SU-DHL-6 (cell line): ENCODE measurements around the gene CLEC16A.

ENCODE experiments used
- H2AFZ ChIP-seq: fragments of 200-600 bp; sonication (generic); 2 replicates; pipeline ENCODE4 v1.6.1; 2014; ENCODE audit warnings: low read depth, mild to moderate bottlenecking, moderate library complexity, mixed read lengths, antibody characterized with exemption, low read length; ENCODE audit not compliant: severe bottlenecking
- H3F3A ChIP-seq: fragments of 200-600 bp; shearing (Covaris generic); 2 replicates; pipeline ENCODE4 v1.6.0; 2016; ENCODE audit warnings: antibody characterized with exemption, mild to moderate bottlenecking; ENCODE audit not compliant: insufficient read depth
- H3K27ac ChIP-seq: fragments of 200-600 bp; sonication (generic); 2 replicates; pipeline ENCODE4 v1.5.1; 2016; ENCODE audit warnings: low read depth, mild to moderate bottlenecking, low read length, moderate library complexity, mixed read lengths
- H3K27me3 ChIP-seq: fragments of 200-600 bp; sonication (generic), shearing (Covaris generic); 2 replicates; pipeline ENCODE4 v1.6.0; 2014; ENCODE audit warnings: mild to moderate bottlenecking, low read length
- H3K36me3 ChIP-seq: fragments of 200-600 bp; sonication (generic); 2 replicates; pipeline ENCODE4 v1.6.1; 2014; ENCODE audit warnings: mild to moderate bottlenecking, low read length, mixed read lengths
- H3K4me2 ChIP-seq: fragments of 300-600, 200-600 bp; shearing (Covaris generic), sonication (generic); 2 replicates; pipeline ENCODE4 v1.6.0; 2014; ENCODE audit warnings: low read length, low read depth, mild to moderate bottlenecking; ENCODE audit not compliant: poor library complexity, severe bottlenecking
- H3K4me3 ChIP-seq: fragments of 200-600 bp; sonication (generic); 2 replicates; pipeline ENCODE4 v1.5.1; 2014; ENCODE audit warnings: antibody characterized with exemption, low read length, mild to moderate bottlenecking, mixed read lengths; ENCODE audit not compliant: insufficient read depth, poor library complexity, severe bottlenecking
- H3K79me2 ChIP-seq: fragments of 200-600 bp; sonication (generic); 2 replicates; pipeline ENCODE4 v1.6.1; 2014; ENCODE audit warnings: mild to moderate bottlenecking, low read length, moderate library complexity; ENCODE audit not compliant: insufficient read depth
- H3K9ac ChIP-seq: fragments of 200-600 bp; sonication (generic); 2 replicates; pipeline ENCODE4 v1.7.0; 2014; ENCODE audit warnings: mild to moderate bottlenecking, low read length
- H3K9me2 ChIP-seq: fragments of 200-600 bp; sonication (generic); replicated peaks from 2 replicates; pipeline ENCODE4 v1.6.1; 2014; ENCODE audit warnings: low read length; ENCODE audit not compliant: insufficient read depth
- H3K9me3 ChIP-seq: fragments of 200-600 bp; sonication (generic); 2 replicates; pipeline ENCODE4 v1.6.1; 2014; ENCODE audit warnings: low read length, mixed read lengths; ENCODE audit not compliant: insufficient read depth
- H4K20me1 ChIP-seq: fragments of 200-600 bp; sonication (generic); 2 replicates; pipeline ENCODE4 v1.6.1; 2014; ENCODE audit warnings: low read depth, mild to moderate bottlenecking, antibody characterized with exemption, low read length, moderate library complexity, mixed read lengths
- EZH2phosphoT487 ChIP-seq: fragments of 200-600 bp; sonication (generic), shearing (Covaris generic); conservative IDR thresholded peaks from 2 replicates; pipeline ENCODE4 v1.6.1; 2018; ENCODE audit warnings: mild to moderate bottlenecking, antibody characterized with exemption, low read length, moderate library complexity, mixed read lengths
- TF ChIP-seq, protein P1 (sequence below): fragments of 200-600 bp; sonication (generic); IDR thresholded peaks from one replicate; pipeline ENCODE4 v1.5.1; 2017; ENCODE audit warnings: antibody characterized with exemption, mild to moderate bottlenecking, low read length, moderate library complexity; ENCODE audit not compliant: insufficient read depth, poor library complexity, severe bottlenecking

CLEC16A gene

DNA sequence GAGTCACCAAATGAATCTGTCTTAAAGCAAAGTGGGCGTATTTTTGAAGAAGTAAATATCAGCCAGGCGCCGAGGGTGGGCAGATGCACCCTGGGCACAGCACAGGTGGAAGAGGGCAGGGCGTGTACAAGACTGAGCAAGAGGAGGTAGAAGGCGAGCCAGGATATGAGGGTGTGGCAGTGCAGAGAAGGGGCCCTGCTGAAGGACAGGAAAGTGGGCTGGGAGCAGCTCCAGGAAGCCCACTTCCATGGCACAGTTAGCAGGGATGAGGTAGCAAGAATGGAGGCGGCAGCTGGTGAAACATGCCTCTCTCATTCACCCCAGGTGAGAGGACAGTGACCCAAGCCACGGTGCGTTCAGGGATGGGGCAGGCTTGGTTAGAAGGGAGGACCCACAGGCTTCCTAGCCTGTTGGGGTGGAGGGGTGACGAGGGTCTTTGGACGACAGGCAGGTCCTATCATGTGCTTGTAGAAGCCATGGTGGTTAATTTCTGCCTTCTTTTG lies 149.3 kb downstream of the CLEC16A start:
- Histone ChIP-seq H3K9me3 (no peaks in the 10 kb centered on the region), H3F3A (no peaks in the 10 kb centered on the region), H3K9me2 (no peaks in the 10 kb centered on the region), H3K36me3 (no peaks in the 10 kb centered on the region), H2AFZ (no peak overlapping the region), H3K27ac (peak overlapping the region; percentile 72; the same call in 1 of the 2 replicates), H3K4me2 (no peak overlapping the region), H4K20me1 (no peaks in the 10 kb centered on the region), H3K27me3 (no peaks in the 10 kb centered on the region), H3K9ac (no peak overlapping the region), H3K79me2 (no peaks in the 10 kb centered on the region), H3K4me3 (no peak overlapping the region)
- TF ChIP-seq EZH2phosphoT487 = no peak
- TF ChIP-seq, protein P1, sequence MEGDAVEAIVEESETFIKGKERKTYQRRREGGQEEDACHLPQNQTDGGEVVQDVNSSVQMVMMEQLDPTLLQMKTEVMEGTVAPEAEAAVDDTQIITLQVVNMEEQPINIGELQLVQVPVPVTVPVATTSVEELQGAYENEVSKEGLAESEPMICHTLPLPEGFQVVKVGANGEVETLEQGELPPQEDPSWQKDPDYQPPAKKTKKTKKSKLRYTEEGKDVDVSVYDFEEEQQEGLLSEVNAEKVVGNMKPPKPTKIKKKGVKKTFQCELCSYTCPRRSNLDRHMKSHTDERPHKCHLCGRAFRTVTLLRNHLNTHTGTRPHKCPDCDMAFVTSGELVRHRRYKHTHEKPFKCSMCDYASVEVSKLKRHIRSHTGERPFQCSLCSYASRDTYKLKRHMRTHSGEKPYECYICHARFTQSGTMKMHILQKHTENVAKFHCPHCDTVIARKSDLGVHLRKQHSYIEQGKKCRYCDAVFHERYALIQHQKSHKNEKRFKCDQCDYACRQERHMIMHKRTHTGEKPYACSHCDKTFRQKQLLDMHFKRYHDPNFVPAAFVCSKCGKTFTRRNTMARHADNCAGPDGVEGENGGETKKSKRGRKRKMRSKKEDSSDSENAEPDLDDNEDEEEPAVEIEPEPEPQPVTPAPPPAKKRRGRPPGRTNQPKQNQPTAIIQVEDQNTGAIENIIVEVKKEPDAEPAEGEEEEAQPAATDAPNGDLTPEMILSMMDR = no peak

DNA sequence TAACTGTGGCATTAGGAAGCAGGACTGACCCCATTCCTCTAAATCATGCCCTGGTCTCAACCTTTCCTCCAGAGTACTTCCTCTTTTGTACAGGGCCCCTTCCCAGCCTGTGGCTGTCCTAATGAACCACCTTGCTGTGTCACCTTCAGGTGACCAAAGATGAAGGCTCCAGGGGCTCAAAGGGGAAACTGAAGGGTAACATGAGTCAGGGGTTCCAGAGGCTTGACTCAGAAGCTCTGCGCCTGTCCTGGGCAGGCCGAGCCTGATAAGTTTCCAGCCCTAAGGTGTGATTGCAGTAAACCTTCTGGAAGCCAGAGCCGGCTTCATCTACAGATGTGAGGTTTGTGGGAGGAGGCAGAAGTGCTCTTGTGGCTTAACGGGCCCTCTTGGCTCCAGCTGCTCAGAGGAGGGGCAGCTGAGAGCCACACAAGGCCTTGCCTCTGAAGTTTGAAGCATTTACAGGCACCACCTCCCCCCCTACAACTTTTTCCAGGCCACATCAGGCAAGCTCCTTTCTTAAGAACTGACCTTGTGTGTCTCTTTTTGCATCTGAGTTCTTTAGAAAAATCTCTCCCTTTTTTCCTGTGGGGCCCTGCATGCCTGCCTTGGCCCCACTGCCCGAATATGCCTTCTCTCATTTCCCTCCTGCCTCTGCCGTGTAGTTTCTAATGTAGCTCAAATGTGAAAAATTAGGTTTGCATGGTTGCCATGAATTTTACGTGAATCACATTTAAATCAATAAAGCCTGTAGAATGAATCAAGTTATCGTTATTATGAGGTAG lies 149.9 kb downstream of the CLEC16A start:
- H3K27me3 ChIP-seq = no peaks in the 10 kb centered on the region
- H3K9me3 ChIP-seq = no peaks in the 10 kb centered on the region
- no peaks in the 10 kb centered on the region for H3F3A ChIP-seq
- TF ChIP-seq, protein P1 = no peak
- no peak for TF ChIP-seq EZH2phosphoT487
- no peaks in the 10 kb centered on the region for H3K9me2 ChIP-seq
- no peaks in the 10 kb centered on the region for H3K79me2 ChIP-seq
- no peak overlapping the region for H3K9ac ChIP-seq
- no peak overlapping the region for H2AFZ ChIP-seq
- peak overlapping the region; percentile 38 for H3K4me2 ChIP-seq
- H3K4me3 ChIP-seq = no peak overlapping the region
- H3K27ac ChIP-seq = peak overlapping the region; percentile 72
- H4K20me1 ChIP-seq = no peaks in the 10 kb centered on the region
- H3K36me3 ChIP-seq = no peaks in the 10 kb centered on the region

DNA sequence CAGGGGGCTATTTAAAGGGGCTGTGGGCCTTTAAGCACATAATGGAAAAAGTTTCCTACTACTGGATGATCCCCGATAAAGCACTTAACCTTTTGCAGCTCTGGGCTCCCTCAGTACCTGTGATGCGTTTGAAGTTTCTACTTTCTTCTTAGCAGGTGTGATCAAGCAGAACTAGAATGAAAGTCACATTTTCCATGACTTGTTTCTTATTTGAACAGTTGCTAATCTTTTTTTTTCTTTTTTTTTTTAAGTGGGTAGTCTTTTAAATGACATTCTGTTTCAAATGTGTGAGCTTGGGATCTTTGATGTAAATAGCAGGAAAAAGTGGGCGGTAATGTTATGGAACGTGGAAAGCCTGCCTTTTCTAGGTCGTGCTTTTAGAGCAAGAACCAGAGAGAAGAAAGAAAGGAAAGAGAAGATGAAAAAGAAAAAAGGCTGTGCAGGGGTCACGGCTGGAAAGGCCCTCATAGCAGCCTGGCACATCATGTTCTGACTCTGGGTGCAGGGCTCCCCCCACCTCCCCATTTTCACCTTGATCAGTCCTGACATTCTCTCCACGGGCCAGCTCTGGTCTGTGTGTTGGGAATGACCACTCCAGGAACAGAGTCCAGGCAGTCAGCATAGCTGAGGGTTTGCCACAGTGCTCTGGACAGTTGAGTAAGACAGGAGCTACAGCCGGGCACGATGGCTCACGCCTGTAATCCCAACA lies 150.6 kb downstream of the CLEC16A start:
- Histone ChIP-seq H3K27me3 (no peaks in the 10 kb centered on the region), H3K9ac (no peak overlapping the region), H3K4me2 (peak overlapping the region; percentile 38), H3K79me2 (no peaks in the 10 kb centered on the region), H3K36me3 (no peaks in the 10 kb centered on the region), H4K20me1 (no peaks in the 10 kb centered on the region), H3K27ac (peak overlapping the region; percentile 72), H3K4me3 (no peak overlapping the region), H3F3A (no peaks in the 10 kb centered on the region), H3K9me2 (no peaks in the 10 kb centered on the region), H2AFZ (no peak overlapping the region), H3K9me3 (no peaks in the 10 kb centered on the region)
- TF ChIP-seq EZH2phosphoT487 = no peak
- TF ChIP-seq, protein P1 = no peak
